ENCODE results near the gene ATF1.
"Not testable (repeated sequence)": the region's sequence is repeated elsewhere in the genome, so short reads cannot be mapped to it uniquely, and the experiment has no call there.

Gene ATF1

DNA sequence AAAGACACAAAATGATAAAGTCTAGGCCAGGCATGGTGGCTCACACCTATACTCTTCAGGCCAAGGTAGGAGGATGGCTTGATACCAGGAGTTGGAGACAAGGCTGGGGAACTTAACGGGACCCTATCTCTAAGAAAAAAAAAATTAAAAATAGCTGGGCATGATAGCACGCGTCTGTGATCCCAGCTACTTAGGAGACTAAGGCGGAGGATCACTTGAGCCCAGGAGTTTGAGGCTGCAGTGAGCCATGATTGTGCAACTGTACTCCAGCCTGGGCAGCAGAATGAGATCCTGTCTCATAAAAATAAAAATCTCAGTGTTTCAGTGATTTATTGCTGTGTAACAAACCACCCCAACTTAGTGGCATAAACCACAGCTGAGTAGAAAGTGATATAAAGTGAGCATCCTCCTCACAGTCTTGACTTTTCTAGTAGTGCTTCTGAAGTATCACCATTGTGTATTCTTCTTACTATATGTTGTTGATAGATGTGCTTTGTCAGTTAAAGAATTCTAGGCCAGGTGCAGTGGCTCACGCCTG is 10.6 kb upstream of the ATF1 start:
- no peak for DNase-seq (ENCODE audit: low read depth in 2 of 2)

DNA sequence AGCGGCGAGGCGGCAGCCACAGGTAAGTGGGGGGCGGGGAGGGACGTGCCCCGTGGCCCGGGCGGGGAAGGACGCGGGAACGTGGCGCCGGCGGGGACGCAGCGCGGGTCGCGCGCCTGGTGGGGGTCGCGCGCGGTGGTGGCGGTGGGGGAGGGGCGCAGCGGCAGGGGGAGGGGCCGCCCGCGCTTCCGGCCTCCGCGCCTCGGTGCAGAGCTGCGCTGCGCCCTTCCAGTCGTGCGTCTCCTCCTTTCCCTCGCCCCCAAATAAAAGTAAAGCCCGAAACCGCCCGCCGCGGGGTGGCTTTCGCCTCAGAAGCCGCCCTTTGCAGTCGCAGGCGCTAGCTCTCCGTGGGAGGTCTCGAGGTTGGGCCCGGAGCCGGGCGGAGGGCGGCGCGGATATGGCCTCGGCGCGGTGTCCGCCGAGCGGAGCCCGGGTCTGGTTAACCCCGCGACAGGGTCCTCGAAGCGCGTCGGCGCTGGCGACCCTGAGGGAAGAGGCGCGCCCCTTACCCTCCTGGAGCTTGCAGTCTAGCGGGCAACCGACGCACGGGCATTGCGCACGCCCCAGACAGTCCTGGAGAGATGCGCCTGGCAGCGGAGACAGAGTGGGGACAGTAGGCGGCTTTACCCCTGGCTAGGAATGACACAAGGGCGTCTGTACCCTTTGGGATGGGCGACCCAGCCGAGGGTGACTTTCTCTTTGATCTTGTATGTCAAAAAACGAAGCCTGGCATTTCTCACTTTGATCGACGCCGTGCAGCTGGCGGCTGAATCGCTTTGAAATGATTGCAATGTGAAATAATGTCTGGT is 589 bp downstream of the ATF1 start:
- DNase-seq (ENCODE audit: low read depth in 2 of 2), result peak; percentile 58 to 70

DNA sequence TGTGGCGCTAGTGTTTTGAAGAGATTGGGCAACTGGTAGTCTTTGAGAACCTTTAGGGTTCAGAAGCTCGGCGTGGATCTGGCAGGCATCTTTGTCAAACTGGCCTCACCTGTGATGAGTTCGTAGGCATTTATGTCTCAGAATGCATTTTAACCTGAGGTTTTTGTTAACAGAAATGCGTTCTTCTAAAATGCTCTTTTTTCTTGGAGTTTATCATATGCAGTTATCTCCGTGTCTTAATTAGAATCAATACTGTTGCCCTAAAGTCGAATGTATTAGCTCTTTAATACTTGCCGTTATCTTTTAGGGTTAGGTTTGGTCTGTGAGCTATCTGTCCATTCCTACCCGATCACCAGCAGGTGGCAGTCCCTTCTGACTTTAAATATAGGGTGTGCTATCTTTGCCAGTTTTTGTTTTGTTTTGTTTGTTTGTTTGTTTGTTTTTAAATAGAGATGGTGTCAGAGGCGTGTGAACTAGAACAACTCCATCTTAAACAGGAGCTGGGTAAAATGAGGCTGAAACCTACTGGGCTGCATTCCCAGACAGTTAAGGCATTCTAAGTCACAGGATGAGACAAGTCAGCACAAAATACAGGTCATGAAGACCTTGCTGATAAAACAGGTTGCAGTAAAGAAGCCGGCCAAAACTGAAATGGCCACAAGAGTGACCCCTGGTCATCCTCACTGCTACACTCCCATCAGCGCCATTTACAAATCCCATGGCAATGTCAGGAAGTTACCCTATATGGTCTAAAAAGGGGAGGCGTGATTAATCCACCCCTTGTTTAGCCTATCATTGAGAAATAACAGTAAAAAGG is 1.4 kb downstream of the ATF1 start:
- peak in 1 of 2 donors; percentile 9 for DNase-seq (ENCODE audit: low read depth in 2 of 2)

DNA sequence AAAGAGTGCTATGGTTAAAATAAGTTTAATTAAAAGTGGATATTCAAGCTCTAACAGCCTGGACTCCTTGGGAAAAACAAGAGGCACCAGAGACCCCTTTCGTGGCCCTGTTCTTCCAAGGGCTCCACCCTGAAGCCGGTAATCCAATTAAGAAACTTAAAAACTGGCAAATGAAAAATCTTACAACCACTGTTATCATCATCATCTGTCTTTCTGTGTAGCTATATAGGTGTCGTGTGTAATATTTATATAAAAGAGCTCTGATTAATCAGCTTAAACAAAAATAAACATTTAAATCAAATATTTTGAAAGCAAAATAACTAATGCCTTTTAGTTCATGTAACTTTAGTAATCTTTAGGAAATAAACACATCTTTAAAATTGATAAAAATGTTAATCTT is 4.5 kb downstream of the ATF1 start:
- no peak for DNase-seq (ENCODE audit: low read depth in 2 of 2)

DNA sequence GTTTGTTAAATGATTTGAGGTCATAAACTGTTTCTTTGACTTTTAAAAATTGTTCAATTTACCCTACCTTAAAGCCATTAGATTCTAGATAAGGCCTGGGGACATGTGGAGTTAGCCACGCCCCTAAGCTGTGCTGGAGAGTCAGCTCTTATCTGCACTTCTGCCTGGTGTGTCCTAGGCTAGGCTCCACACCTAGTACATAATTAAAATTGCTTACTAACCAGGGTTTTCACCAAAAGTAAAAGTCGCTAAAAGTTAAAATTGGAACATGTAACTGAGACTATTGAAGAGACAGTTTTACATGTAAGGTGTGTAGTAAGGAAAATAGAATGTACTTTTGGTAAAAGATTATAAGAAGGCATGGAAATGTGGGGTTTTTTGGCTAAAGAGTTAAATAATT is 4.9 kb downstream of the ATF1 start:
- not testable (repeated sequence) for DNase-seq (ENCODE audit: low read depth in 2 of 2)

DNA sequence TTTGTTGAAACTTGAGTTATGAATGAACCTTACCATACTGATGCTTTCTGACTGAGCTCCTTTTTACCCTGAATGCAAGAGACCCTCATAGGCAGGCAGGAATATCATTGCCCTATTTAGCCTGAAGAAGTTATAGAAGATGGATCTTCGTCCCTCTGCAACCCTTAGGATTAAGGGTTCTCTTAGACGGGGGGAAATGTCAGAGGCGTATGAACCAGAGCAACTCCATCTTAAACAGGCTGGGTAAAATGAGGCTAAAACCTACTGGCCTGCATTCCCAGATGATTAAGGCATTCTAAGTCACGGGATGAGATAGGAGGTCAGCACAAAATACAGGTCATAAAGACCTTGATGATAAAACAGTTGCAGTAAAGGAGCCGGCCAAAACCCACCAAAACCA is 7.5 kb downstream of the ATF1 start:
- no peak for DNase-seq (ENCODE audit: low read depth in 2 of 2)

DNA sequence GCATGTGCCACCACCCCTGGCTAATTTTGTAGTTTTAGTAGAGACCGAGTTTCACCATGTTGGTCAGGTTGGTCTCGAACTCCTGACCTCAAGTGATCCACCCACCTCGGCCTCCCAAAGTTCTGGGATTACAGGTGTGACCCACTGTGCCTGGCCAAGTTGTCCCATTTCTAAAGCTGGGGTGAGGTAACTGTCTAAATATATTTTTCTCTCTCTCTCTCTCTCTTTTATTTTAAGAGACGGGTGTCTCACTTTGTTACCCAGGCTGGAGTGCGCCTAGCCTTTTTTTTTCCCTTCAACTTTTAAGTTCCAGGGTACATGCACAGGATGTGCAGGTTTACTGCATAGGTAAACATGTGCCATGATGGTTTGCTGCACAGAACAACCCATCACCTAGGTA is 8.6 kb downstream of the ATF1 start:
- DNase-seq (ENCODE audit: low read depth in 2 of 2), result no peak

DNA sequence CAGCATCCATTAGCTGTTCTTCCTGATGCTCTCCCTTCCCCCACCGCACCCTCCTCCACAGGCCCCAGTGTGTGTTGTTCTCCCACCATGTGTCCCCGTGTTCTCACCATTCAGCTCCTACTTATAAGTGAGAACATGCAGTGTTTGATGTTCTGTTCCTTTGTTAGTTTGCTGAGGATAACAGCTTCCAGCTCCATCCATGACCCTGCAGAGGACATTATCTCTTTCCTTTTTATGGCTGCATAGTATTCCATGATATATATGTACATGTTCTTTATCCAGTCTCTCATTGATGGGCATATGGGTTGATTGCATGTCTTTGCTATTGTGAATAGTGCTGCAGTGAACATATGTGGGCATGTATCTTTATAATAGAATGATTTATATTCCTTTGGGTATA is 9.0 kb downstream of the ATF1 start:
- no peak for DNase-seq (ENCODE audit: low read depth in 2 of 2)

DNA sequence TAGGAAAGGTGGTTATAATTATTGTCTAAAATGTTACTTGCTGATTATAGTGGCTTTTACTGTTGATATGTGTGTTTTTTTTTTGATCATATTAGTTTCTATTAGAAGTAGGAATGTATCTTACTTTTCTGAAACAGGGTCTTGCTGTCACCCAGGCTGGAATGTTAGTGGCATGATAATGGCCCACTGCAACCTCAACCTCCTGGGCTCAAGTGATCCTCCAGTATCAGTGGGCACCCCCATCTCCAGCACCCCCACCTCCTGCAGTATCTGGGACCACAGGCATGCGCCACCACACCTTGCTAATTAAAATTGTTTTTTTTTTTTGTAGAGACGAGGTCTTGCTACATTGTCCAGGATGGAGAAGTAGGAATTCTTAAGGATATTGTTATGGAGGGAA is 11.3 kb downstream of the ATF1 start:
- DNase-seq (ENCODE audit: low read depth in 2 of 2), result no peak

DNA sequence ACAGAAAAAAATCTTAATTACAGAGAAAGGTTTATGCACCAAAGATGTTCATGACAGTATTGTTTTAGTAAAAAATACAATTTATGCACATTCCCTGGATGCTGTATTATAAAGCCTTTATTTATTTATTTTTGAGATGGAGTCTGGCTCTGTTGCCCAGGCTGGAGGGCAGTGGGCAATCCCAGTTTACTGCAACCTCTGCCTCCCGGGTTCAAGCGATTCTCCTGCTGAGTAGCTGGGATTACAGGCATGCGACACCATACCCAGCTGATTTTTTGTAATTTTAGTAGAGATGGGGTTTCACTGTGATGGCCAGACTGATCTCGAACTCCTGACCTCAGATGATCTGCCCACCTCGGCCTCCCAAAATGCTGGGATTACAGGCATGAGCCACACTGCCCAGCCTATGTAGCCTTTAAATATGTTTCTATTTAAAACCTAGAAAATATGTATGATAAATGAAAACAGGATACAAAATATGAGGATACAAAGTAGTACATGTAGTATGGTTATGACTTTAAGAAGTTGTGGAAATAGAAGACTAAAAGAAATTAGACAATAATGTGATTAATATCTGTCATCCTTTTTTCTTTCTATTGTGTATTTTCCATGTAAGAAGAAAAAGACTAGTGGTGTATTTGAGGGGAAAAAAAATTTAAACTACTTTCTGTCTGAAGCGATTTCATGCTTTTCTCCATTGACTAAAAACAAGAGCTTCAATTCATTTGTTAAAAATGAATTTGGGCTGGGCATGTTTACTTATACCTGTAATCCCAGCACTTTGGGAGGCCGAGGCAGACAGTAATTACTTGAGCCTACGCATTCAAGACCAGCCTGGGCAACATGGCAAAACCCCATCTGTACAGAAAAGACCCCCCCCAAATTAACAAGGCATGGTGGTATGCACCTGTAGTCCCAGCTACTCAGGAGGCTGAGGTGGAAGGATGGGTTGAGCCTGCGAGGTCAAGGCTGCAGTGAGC is 13.1 kb downstream of the ATF1 start:
- no peak for DNase-seq (ENCODE audit: low read depth in 2 of 2)

DNA sequence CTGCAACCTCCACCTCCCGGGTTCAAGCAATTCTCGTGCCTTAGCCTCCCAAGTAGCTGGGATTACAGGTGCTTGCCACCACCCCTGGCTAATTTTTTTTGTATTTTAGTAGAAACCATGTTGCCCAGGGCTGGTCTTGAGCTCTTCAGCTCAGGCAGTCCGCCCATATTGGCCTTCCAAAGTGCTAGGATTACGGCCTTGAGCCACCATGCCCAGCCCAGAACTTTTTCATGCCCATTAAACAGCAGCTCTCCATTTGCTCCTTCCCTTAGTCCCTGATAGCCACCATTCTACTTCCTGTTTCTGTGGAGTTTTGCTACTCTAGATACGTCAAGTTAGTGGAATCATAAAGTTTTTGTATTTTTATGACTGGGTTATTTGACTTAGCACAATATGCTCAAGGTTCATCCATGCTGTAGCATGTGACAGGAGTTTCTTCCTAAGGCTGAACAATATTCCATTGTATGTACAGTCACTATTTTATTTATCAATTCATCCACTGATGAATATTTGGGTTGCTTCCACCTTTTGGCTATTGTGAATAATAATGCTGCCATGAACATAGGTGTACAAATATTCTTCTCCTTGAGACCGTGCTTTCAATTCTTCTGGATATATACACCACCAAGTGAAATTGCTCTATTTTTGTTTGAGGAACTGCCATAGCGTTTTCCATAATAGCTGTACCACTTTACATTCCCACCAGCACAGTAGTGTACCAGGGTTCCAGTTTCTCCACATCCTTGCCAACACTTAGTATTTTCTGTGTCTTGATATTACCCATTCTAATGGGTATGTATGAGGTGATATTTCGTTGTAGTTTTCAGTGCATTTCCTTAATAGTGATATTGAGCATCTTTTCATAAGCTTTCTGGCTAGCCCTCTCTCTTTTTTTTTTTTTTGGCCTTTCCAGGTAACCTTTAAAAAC is 15.0 kb downstream of the ATF1 start:
- no peak for DNase-seq (ENCODE audit: low read depth in 2 of 2)

DNA sequence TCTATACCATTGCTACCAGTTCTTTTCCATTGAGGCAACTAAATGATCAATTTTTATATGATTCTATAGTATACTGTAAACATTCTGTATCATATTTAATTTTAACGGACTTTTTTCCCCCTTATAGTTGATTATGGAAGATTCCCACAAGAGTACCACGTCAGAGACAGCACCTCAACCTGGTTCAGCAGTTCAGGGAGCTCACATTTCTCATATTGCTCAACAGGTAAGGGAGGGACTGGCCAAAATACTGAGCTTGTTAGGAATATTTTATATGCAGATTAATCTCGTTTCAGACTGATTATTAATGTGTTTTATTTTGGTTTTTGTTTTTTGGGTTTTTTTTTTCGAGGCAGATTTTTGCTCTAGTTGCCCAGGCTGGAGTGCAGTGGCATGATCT is 16.1 kb downstream of the ATF1 start:
- no peak for DNase-seq (ENCODE audit: low read depth in 2 of 2)

DNA sequence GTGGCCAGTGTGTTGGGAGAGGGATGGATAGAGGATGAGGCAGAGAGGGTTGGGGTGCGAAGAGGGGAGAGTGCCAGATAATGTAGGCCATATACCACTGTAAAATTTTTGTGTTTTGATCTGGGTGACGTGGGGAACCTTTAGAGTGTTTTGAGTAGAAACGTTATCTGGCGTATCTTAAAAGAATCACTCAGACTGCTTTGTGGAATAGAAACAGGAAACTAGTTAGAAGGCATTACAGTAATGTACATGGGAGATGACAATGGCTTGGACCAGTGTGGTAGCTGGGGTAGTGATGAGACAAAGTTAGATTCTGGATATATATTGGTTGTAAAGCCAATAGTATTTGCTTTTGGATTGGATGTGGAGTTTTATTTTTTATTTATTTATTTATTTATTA is 20.6 kb downstream of the ATF1 start:
- no peak for DNase-seq (ENCODE audit: low read depth in 2 of 2)

DNA sequence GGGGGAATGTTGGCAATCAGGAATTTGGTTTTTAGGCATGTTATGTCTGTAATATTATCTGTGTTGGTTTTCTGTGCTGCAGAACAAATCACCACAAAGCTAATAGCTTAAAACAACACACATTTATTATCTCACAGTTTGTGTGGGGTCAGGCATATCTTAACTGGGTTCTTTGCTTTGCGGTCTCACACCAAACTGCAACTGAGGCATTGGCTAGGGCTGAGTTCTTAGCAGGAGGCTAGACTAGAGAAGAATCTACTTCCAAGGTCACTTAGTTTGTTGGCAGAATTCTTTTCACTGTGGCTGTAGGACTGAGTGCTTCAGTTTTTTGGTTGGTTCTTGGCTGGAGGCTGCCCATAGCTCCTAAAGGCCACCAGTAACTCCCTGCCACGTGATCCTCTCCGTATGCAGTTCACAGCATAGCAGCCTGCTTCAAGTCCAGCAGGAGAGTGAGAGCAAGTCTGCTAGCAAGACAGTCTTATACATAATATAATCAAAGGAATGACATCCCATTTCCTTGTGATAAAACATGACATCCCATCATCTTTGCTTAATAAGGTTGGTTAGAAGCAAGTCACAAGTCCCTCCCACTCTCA is 21.6 kb downstream of the ATF1 start:
- no peak for DNase-seq (ENCODE audit: low read depth in 2 of 2)

DNA sequence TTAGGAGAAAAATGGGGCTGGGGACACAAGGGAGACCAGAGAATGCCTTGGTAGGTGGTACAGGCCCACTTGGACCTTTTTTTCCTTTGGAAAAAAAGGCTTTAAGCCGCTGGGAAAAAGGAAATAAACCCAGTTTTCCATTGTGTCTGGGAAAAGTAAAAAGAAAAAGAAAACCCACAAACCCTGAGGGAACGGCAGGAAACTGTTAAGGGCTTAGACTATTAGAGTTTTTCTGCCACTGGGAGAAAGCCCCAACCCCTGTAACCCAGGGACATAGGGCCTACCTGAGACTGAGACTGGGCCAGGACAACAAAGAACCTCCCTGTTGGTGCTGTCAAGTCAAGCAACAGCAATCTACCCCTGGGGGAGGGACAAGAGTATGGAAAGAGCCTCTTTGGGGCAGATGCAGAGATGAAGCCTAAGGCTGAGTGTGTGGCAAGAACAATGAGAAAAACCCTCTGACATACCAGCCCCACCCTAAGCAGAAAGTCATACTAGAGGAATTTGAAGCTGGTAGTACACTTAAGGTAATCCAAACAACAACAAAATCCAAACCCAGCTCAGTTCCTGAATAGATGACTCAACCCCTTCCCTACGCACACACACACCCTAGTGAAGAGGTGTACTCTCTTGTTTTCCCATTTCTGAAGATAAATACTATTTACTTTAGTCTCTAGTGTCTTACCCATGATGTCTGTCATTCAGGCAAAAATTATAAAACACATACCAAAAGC is 22.8 kb downstream of the ATF1 start:
- DNase-seq (ENCODE audit: low read depth in 2 of 2), result no peak

DNA sequence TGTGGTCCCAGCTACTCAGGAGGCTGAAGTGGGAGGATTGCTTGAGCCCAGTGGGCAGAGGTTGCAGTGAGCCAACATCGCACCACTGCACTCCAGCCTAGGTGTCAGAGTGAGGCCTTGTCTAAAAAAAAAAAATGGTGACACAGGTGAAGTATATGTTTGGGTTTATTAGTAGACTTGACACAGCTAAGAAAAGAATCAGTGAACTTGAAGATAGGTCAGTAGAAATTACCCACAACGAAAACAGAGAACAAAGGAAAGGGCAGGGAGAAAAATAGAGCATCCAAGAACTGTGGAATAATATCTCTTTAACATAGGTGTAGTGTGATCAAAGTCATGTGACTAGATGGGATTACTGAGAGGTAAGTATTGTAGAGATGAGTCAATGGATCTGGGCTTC is 23.7 kb downstream of the ATF1 start:
- DNase-seq (ENCODE audit: low read depth in 2 of 2), result no peak

DNA sequence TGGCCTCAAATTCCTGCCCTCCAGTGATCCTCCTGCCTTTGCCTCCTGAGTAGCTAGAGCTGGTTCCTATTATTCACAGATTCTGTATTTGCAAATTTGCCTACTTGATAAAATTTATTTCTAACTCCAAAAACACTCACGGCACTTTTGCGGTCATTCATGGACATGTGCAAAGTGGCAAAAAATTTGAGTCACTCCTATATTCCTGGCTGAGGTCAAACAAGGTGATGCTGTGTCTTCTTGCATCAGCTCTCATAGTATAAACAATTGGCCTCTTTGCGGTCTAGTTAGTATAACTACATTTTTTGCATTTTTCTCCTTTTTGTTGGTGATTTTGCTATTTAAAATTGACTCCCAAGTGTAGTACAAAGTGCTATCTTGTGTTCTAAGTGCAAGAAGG is 24.7 kb downstream of the ATF1 start:
- DNase-seq (ENCODE audit: low read depth in 2 of 2), result no peak

DNA sequence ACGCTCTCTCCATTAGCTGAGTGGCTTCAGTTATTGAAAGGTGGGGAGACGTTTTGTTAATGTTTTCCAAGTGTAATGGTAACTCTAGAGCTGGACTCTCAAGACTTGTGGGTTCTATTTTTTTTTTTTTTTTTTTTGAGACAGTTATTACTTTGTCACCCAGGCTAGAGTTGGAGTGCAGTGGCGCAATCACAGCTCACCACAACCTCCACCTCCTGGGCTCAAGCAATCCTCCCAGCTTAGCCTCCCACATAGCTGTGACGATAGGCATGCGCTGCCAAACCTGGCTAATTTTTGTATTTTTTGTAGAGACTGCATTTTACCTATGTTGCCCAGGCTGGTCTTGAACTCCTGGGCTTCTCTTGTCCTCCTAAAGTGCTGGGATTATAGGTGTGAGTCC is 26.2 kb downstream of the ATF1 start:
- DNase-seq (ENCODE audit: low read depth in 2 of 2), result no peak

DNA sequence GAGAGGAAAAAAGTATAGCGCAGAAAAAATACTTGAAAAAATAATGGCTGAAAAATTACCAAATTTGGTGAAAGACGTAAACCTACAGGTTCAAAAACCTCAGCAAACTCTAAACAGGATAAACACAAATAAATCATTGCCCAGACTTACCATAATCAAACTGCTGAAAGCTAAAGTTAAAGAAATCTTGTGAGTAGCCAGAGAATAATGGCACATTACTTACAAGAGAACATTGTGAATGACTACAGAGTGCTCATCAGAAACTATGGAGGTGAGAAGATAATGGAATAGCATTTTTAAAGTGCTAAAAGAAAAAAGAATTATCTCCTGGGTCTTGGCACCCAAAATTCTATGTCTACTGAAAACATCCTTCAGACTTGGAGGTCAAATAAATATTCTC is 36.0 kb downstream of the ATF1 start:
- no peak for DNase-seq (ENCODE audit: low read depth in 2 of 2)
